HG03432 (cell line): ENCODE measurements around the gene PPRC1.

ENCODE experiments used
- ATAC-seq: cut with Tn5 transposase; IDR thresholded peaks from one replicate; pipeline ENCODE4 v1.9.1; 2021; ENCODE audit warnings: mild to moderate bottlenecking, moderate library complexity; ENCODE audit not compliant: unreplicated experiment

The PPRC1 gene, protein sequence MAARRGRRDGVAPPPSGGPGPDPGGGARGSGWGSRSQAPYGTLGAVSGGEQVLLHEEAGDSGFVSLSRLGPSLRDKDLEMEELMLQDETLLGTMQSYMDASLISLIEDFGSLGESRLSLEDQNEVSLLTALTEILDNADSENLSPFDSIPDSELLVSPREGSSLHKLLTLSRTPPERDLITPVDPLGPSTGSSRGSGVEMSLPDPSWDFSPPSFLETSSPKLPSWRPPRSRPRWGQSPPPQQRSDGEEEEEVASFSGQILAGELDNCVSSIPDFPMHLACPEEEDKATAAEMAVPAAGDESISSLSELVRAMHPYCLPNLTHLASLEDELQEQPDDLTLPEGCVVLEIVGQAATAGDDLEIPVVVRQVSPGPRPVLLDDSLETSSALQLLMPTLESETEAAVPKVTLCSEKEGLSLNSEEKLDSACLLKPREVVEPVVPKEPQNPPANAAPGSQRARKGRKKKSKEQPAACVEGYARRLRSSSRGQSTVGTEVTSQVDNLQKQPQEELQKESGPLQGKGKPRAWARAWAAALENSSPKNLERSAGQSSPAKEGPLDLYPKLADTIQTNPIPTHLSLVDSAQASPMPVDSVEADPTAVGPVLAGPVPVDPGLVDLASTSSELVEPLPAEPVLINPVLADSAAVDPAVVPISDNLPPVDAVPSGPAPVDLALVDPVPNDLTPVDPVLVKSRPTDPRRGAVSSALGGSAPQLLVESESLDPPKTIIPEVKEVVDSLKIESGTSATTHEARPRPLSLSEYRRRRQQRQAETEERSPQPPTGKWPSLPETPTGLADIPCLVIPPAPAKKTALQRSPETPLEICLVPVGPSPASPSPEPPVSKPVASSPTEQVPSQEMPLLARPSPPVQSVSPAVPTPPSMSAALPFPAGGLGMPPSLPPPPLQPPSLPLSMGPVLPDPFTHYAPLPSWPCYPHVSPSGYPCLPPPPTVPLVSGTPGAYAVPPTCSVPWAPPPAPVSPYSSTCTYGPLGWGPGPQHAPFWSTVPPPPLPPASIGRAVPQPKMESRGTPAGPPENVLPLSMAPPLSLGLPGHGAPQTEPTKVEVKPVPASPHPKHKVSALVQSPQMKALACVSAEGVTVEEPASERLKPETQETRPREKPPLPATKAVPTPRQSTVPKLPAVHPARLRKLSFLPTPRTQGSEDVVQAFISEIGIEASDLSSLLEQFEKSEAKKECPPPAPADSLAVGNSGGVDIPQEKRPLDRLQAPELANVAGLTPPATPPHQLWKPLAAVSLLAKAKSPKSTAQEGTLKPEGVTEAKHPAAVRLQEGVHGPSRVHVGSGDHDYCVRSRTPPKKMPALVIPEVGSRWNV (N-terminal part only)

DNA sequence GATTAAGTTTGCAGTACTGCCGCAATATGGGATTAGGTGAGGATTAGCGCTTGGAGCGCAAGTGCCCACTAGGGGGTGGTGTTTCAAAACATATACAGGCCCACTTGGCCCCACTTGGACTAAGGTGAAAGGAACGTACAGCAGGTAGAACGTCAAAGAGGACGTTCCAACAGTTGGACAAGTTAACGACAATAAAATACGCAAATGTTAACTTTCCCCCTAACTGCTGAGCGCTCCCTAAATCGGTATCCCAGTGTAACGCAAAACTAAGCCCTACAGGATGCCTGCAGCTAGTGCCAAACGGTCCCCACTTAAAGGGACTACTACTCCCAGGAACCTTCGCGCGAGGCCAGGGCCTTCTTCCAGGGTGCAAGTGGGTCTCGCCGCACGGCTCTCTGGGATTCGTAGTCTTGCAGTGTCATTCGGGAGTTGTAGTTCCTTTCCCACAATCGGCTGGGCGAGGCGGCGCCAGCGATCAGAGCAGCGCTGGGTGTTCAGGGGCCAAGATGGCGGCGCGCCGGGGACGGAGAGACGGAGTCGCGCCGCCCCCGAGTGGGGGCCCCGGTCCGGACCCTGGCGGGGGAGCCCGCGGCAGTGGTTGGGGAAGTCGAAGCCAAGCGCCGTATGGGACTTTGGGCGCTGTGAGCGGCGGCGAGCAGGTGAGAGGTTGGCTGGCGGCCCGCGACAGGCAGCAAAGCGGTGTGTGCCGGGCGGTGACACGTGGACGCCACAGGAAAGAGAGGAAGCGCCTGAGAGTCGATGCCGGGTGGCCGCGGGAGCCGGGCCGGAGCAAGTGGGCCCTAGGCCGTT lies at the start of gene PPRC1:
TSS of gene PPRC1 (plus strand) at position 478 of the 810 bp plus-strand sequence. CDS start at position 507, 29 bp downstream.
- ATAC-seq = peak; percentile 96

DNA sequence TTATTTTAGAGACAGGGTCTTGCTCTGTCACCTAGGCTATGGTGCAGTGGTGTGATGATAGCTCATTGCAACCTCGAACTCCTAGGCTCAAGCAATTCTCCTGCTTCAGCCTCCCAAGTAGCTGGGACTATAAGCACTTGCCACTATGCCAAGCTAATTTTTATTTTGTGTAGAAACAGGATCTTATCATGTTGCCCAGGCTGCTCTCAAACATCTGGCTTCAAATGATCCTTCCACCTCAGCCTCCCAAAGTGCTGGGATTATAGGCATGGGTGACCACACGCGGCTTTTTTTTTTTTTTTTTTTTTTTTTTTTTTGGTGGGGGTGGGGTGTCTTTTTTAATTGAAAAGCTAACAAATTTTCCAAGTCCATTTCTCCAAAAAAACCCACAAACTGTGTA lies 49.3 kb upstream of the PPRC1 start:
- ATAC-seq = no peak

DNA sequence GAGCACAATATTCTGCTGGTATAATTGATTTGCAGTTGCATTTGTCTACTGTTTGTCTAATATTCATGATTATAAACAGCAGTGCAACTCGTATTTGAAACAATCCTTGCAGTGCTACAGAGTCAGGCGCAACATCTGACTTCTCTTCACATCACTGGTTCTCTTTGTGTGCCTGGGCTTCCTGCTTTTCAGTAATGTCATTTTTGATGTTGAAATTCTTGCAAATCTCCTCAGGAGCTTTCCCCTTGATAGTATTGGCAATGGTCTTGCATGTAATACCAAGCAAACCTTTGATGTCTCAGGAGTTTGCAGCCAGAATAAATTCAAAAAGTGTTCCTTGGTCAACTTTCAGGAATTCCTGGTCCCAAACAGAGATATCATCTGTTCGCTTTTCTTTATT lies 47.5 kb upstream of the PPRC1 start:
- ATAC-seq = no peak

DNA sequence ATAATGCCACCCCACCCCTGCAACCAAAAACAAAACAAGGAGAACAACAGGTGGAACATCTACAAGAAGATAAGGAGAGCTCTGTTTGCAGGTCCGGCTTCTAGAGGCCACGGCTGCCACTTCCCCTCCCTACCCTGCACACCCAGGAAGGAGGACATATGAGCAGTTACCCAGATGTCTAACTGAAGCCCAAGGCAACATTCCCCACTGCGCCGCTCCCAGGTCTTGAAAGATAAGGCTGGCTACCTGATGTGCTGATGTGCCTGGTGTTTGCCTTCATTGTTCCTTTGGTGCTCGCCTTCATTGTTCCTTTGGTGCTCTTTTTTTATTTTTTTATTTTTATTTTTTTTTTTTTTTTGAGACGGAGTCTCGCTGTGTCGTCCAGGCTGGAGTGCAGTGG lies 46.6 kb upstream of the PPRC1 start:
- no peak for ATAC-seq

DNA sequence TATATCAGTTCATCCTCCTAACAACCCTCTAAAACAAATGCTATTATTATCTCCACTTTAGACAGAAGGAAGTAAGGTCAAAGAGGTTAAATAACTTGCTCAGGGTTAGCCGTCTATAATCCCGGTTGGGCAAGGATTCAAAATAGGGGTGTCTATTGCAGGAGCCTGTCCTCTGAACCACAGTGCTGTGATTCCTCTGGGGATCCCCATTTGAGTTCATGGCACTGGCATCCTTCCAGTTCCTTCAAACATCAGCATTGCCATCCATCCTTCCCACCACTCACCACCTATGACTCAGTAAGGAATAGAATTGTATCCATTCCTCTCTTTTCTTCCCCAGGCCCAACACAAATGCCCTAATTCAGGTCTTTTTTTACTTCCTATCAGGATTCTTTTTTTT lies 42.1 kb upstream of the PPRC1 start:
- ATAC-seq = no peak

DNA sequence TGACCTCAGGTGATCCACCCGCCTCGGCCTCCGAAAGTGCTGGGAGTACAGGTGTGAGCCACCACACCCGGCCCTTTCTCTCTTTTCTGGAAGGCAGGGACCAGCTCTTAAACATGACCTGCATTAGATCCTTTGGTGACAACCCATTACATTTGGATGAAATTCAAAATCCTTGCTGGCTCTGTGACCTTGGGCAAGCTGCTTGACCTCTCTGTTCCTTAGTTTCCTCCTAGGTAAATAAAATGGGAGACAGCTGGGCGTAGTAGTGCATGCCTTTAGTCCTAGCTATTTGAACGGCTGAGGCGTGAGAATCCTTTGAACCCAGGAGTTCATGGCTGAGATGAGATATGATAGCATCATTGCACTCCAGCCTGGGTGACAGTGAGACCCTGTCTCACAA lies 36.4 kb upstream of the PPRC1 start:
- no peak for ATAC-seq

DNA sequence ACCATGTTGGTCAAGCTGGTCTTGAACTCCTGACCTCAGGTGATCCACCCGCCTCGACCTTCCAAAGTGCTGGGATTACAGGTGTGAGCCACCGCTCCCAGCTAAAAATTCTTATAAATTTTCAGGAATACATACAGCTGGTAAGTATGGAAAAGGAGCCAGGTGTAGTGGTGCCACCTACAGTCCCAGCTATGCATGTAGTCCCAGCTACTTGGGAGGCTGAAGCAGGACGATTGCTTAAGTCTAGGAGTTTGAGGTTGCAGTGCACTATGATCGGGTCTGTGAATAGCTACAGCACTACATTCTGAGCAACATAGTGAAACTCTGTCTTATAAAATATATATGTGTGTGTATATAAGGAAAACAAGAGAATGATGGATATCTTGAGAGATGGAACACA lies 31.7 kb upstream of the PPRC1 start:
- ATAC-seq = no peak

DNA sequence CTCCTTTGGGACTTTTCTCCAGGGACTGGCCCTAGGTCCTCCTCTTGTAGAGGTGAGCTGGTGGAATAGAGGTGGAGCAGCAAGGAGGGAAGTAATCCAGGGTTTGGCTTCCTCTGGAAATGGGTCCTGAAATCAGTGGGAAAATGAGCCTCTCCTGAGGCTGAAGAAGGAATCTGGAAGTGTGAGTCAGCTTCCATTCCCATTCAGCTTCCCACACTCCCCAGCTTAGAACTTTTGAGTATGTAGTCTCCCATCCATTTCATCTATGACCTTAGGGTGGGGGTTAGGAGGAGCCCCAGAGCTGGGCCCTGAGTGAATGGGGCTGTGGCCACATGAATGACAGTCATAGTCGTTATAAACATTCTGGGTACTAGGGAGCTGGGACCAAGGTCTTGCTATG lies 30.4 kb upstream of the PPRC1 start:
- ATAC-seq = no peak

DNA sequence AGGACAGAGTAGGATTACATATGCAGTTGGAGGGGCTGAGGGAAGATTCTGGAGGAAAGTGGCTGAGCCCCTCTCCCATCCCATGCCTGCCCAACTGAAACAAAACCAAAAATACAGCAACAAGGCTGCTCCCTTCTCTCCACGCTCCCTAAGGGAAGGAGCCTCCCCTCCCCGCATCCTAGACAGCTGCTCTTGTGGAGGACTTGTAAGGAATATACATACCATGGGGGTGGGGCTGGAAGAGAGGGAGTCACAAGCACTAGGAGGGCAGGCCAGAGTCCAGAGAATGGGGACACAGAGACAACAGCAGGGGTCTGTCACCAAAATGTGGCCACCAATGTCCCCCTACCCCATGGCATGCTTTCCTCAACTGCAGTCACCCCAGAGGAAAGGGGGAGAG lies 25.8 kb upstream of the PPRC1 start:
- ATAC-seq = no peak

DNA sequence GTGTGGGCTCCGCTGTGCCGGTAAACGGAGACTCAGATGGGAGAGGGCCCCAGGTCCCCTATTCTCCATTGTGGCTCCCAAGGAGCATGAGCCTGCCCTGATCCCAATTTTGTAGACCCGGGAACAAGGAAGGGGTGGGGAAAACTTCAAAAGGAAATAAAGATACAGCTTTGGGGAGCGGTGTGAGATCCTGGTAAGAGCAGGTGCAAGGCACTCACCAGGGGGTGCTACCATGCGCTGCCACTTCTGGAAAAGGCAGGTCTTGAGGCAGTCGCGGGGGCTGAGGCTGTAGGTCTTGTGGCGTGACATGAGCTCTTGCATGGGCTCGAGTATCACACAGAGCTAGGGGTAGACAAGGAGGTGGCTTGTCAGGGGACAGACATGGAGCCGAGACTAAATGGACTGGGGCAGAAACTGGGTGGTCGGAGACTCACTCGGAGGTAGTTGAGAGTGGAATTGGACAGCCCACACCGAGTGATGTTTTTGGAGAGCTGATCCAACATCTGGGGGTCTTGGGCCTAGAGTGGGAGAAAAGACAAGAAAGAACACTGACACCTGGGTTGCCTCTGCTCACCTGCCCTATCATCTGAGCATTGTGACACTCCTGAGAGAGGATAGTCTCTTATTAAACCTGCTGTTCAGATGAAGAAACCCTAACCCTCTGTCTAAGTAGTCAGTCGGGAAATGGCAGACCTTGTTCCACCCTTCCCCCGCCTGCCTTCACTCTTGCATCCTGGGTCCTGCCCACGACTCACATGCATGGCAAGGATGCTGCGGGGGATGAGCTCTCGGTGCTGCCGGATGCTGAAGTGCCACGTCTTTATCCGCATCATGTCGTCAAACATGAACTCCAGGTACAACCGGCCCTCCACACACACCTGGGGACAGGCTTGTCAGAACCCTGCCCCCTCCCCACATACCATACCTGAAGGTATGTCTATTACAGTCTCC lies 23.4 kb upstream of the PPRC1 start:
- no peak for ATAC-seq

DNA sequence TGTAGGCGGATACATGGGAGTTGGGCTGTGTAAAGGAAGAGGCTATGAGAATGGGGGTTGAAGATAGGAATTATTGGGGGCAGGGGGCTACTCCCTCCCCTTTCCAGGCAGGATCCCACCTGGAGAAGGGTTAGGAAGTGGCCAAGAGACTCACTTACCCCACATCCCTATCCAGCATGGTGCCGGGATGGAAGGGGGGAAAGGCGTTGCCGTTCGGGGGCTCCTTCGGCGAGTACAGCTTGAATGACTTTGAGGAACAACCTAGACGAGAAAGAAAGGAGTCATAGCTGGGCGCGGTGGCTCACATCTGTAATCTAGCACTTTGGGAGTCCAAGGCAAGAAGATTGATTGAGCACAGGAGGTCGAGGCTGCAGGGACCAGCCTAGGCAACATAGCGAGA lies 21.6 kb upstream of the PPRC1 start:
- no peak for ATAC-seq

DNA sequence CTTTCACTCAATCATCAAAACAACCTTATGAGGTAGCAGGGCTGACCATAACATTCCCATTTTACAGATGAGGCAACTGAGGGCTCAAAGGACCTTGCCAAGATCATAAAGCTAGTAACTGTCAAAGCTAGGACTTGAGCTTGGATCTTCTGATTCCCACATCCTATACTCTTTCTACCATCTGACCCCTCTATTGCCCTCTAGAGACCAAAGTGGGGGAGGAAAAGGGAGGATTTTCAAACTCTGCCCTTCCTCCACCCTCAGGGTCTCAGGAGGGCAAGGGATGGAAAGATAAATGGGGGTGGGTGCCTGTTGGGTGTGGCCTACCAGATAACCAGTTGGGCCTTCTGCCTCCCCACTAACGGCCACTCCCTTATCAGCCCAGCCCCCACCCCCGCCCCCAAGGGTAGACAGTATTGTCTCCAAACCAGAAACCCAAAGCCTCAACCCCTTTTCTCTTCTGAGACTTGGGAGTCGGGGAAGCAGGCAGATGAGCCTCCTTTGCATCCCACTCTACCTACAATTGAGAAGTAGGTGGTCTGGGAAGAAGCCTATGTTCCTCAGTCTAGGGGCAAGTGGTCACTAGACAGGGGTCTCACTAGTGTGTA lies 20.5 kb upstream of the PPRC1 start:
- ATAC-seq = no peak

DNA sequence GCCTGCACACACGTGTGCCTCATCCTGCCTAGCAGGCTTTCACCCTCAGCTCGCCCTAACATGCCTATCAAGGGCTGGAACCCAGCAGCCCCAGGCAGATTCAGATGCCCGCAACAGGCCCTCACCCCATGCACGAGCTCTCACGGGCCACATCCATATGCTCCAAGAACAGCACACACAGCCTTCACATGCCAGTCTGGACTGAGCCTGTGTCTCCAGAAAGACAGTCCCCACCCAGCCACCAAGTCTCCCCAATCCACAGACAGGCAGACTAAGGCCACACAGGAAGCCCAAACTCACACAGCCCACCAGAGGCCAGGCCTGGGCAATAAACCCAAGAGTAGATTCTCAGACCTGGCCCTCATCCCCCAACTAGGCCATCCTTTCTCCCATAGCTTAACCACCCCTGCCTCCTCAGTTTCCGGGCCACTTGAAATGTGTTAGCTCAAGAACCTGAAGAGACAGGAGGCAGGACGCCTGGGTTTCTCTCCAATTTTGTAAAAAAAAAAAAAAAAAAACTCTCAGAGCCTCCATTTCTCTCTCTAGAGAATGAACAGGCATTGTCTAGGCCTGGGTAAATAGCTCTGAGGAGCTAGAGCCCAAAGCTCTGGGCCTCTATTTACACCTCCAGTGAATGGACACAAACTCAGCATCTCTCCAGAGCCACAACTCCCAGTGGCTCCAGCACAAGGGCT lies 19.4 kb upstream of the PPRC1 start:
- ATAC-seq = no peak

DNA sequence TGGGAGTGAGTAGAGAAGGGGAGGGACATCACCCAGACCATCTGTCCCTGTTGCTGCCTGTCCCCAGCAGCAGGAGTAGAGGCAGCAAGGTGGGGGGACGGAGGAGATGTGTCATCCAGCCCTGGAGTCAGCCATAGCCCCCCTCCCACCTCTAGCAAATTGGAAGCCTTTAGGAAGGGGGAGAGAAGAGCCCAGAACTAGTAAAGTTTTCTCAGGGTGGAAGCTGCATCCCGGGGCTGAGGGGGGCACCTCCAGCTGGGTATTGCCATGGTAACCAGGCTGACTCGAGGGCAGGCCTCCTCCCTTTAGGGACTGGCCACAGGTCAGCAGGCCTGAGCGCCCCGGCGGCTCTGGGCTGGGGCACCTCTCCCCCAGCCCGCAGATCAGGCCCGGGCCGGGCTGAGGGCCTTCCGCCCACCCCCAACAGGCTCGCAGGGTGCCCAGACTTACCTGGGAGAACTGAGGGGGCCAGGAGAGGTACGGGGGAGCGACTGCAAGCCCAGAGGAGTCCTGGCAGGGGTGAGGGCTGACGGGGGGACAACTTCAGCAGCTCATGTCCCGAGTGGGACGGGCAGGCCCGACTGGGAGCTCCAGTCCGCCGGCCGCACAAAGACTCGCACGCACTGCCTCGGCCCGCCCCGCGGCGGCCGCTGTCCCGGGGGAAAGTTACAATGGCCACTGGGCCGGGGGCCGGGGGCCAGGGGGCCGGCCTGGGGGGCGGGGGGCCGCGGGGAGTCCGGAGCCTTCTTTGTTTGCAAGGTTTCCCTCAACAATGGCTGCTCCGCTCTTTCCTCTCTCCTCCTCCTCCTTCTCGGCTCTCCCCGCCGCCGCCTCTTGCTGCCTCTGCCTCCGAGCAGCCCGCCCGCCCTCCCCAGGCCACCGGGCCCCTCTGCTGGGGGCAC lies 18.6 kb upstream of the PPRC1 start:
- peak; percentile 15 for ATAC-seq

DNA sequence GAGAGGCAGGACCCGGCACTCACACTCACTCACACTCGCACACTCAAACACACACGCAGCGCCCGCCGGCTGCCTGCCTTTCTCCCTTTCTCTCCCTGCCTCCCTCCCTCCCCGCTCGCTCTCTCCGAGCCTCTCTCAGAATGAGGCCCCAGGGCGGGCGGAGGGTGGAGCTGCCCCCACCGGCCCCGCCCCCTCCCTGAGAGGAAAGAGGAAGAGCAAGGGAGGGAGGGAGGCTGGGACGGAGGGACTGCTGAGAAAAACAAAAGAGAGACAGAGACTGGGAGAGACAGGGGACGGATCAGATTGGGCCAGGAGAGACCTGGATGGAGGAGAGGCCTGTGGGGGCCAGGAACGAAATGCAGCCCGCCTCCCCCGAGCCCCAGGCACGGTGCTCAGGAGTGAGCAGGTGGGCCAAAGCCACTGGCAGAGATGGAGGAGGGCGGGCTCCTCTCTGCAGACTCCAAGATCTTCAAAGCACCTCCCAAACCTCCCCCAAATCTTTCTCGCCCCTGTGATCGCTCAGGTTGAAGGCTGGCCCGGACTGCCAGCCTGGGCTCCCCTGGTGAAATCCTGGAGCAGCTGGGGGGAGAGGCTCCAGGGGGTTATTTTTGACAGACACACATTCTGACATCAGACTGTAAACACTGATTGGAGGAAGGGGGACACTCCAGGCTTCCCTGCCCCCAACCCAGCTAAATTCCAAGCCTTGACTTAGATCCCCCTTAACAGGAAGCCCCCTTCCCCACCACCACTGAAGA lies 17.8 kb upstream of the PPRC1 start:
- peak; percentile 70 for ATAC-seq

DNA sequence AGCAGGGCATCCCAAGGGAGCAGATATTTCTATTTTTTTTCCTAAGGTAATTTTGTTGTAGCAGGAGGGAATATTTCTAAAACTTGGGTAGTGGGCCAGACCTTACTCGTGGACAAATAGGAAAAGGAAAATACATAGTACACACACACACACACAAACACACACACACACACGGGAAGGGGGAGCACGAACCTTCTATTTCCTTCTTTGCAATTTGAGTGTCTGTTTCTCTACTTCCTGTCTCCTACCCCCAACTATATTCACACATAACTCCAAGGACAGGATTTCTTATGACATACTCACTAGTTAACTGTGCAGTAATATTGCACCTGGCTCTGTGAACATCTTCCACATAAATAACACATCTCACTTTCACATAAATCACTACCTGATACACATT lies 17.1 kb upstream of the PPRC1 start:
- ATAC-seq = no peak
